Mesenchymal stem cell (in vitro differentiated cells and primary cell): ENCODE measurements around the gene NBDY.

Source experiments
- DNase-seq: peaks from one replicate; pipeline ENCODE4 v3.0.0-alpha.2; 2013
- H2AFZ ChIP-seq: one replicate; pipeline ENCODE4 v1.6.1; 2013; ENCODE audit warnings: low read depth, mild to moderate bottlenecking, control low read depth, inconsistent platforms, low read length, moderate library complexity
- H2AK5ac ChIP-seq: 2 replicates; pipeline ENCODE4 v1.6.1; 2013; ENCODE audit warnings: low read length, moderate library complexity, mild to moderate bottlenecking, inconsistent platforms; ENCODE audit not compliant: severe bottlenecking
- H2BK120ac ChIP-seq: one replicate; pipeline ENCODE4 v1.6.1; 2013; ENCODE audit warnings: low read depth, mild to moderate bottlenecking, inconsistent platforms, low read length, moderate library complexity
- H2BK12ac ChIP-seq, 2 experiments: one replicate each; pipeline ENCODE4 v1.6.1; 2013; ENCODE audit warnings: inconsistent platforms in 2 of 2, low read length in 2 of 2, mild to moderate bottlenecking in 2 of 2, moderate library complexity in 2 of 2, control low read depth in 1 of 2
- H2BK15ac ChIP-seq: one replicate; pipeline ENCODE4 v1.6.1; 2013; ENCODE audit warnings: mild to moderate bottlenecking, low read depth, inconsistent platforms; ENCODE audit not compliant: poor library complexity, severe bottlenecking
- H2BK5ac ChIP-seq: 2 replicates; pipeline ENCODE4 v1.6.1; 2013; ENCODE audit warnings: low read depth, mild to moderate bottlenecking, low read length, control low read depth, inconsistent platforms; ENCODE audit not compliant: poor library complexity, severe bottlenecking
- H3K14ac ChIP-seq, 2 experiments: one replicate each; pipeline ENCODE4 v1.6.1; 2013; ENCODE audit warnings: inconsistent platforms in 2 of 2, low read length in 2 of 2, control low read depth in 1 of 2, mild to moderate bottlenecking in 1 of 2, moderate library complexity in 1 of 2
- H3K18ac ChIP-seq, 2 experiments: one replicate each; pipeline ENCODE4 v1.6.1; 2013; ENCODE audit warnings: inconsistent platforms in 2 of 2, low read length in 2 of 2, control low read depth in 1 of 2, low read depth in 1 of 2, mild to moderate bottlenecking in 1 of 2
- H3K23ac ChIP-seq, 2 experiments: one replicate each; pipeline ENCODE4 v1.6.1; 2013; ENCODE audit warnings: inconsistent platforms in 2 of 2, low read length in 2 of 2, mild to moderate bottlenecking in 2 of 2, moderate library complexity in 2 of 2, control low read depth in 1 of 2
- H3K27ac ChIP-seq: 2 replicates; pipeline ENCODE4 v1.5.1; 2013; ENCODE audit warnings: mild to moderate bottlenecking, moderate library complexity, low read length, control low read depth, inconsistent platforms; ENCODE audit not compliant: poor library complexity, severe bottlenecking
- H3K27me3 ChIP-seq, 2 experiments: 2 replicates each; pipeline versions ENCODE4 v1.6.1 to v1.7.0; 2013; ENCODE audit warnings: low read length in 2 of 2, mild to moderate bottlenecking in 2 of 2, moderate library complexity in 2 of 2, control low read depth in 1 of 2, inconsistent platforms in 1 of 2; ENCODE audit not compliant: control insufficient read depth in 1 of 2, insufficient read depth in 1 of 2
- H3K36me3 ChIP-seq, 2 experiments: 2 replicates each; pipeline versions ENCODE4 v1.6.1 to v1.7.0; 2013; ENCODE audit warnings: low read length in 2 of 2, control low read depth in 1 of 2, inconsistent platforms in 1 of 2, low read depth in 1 of 2, mild to moderate bottlenecking in 1 of 2; ENCODE audit not compliant: insufficient read depth in 2 of 2, control insufficient read depth in 1 of 2
- H3K4ac ChIP-seq, 2 experiments: one replicate each; pipeline ENCODE4 v1.6.1; 2013; ENCODE audit warnings: inconsistent platforms in 2 of 2, low read length in 2 of 2, mild to moderate bottlenecking in 2 of 2, moderate library complexity in 2 of 2, control low read depth in 1 of 2, low read depth in 1 of 2
- H3K4me1 ChIP-seq: 2 replicates; pipeline ENCODE4 v1.6.1; 2013; ENCODE audit warnings: low read depth, low read length, control low read depth; ENCODE audit not compliant: control insufficient read depth, insufficient read depth
- H3K4me2 ChIP-seq: 2 replicates; pipeline ENCODE4 v1.6.1; 2013; ENCODE audit warnings: low read length, mild to moderate bottlenecking, inconsistent platforms; ENCODE audit not compliant: poor library complexity, severe bottlenecking
- H3K4me3 ChIP-seq, 2 experiments: 2 replicates each; pipeline versions ENCODE4 v1.5.1 to v1.7.0; 2013; ENCODE audit warnings: low read length in 2 of 2, mild to moderate bottlenecking in 2 of 2, control low read depth in 1 of 2, low read depth in 1 of 2; ENCODE audit not compliant: insufficient read depth in 1 of 2
- H3K79me1 ChIP-seq: replicated peaks from 2 replicates; pipeline ENCODE4 v1.6.1; 2013; ENCODE audit warnings: mild to moderate bottlenecking, control low read depth, low read length, inconsistent platforms; ENCODE audit not compliant: poor library complexity, severe bottlenecking
- H3K9ac ChIP-seq: 2 replicates; pipeline ENCODE4 v1.7.0; 2013; ENCODE audit warnings: mild to moderate bottlenecking, low read length, moderate library complexity
- H3K9me3 ChIP-seq: 2 replicates; pipeline ENCODE4 v1.7.0; 2013; ENCODE audit warnings: mild to moderate bottlenecking, low read length; ENCODE audit not compliant: control insufficient read depth
- H4K8ac ChIP-seq: one replicate; pipeline ENCODE4 v1.6.1; 2013; ENCODE audit warnings: inconsistent platforms, mild to moderate bottlenecking, low read length, moderate library complexity
- H4K91ac ChIP-seq: one replicate; pipeline ENCODE4 v1.6.1; 2013; ENCODE audit warnings: mild to moderate bottlenecking, low read length, inconsistent platforms
- WGBS: methylation state at CpG from one replicate; pipeline ENCODE4 v1.1.7; 2013; ENCODE audit warnings: mixed read lengths; 5-methylcytosine and 5-hydroxymethylcytosine counted together

The NBDY gene

DNA sequence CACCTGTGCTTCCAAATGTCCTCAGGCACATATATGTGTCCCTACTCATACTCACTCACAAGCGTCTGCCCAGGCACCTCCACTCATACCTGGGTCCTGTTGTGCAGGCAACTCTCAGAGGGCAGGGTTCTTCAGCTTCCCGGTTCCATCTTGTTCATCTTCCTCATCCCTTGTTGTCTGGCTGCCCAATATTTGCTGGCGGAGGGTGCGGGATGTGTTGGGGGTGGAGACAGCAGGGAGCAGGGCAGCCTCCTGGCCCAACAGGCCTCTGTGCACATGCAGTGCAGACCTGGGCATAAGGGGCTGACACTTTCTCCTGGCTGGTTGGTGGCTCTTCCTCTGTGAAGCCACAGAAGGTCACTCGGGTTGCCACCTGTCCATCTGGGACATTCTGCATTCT lies 32.1 kb downstream of the NBDY start:
- Histone ChIP-seq H2BK15ac (no peak overlapping the region), H3K4ac (no peak overlapping the region), H3K9me3 (no peaks in the 10 kb centered on the region), H2AFZ (no peak overlapping the region), H3K4me3 (no peak overlapping the region), H2BK5ac (no peak overlapping the region), H3K79me1 (peaks cover 18% of the 10 kb centered on the region), H2BK120ac (no peak overlapping the region), H3K27ac (no peak overlapping the region), H3K18ac (no peak overlapping the region), H2AK5ac (no peak overlapping the region), H4K91ac (no peak overlapping the region), H3K36me3 (peaks cover 0 to 13% of the 10 kb centered on the region in 2 experiments), H3K27me3 (peaks cover 0 to 32% of the 10 kb centered on the region in 2 experiments), H3K14ac (peak overlapping the region in 1 of 2 experiments; percentile 9), H3K23ac (no peak overlapping the region), H3K9ac (no peak overlapping the region), H4K8ac (no peak overlapping the region), H2BK12ac (no peak overlapping the region), H3K4me1 (peaks cover 4% of the 10 kb centered on the region), H3K4me2 (no peak overlapping the region)
- 91% methylated on average over 4 of the region's 5 CpGs for WGBS
- DNase-seq: no peak

GRCh38 chrX:56762220-56762619 lies 33.2 kb downstream of the NBDY start:
- Histone ChIP-seq H3K18ac (no peak overlapping the region), H2BK120ac (no peak overlapping the region), H3K4me1 (peaks cover 7% of the 10 kb centered on the region), H2AK5ac (no peak overlapping the region), H2AFZ (no peak overlapping the region), H3K4me3 (peak overlapping the region in 1 of 2 experiments; percentile 48), H4K8ac (no peak overlapping the region), H3K9me3 (no peaks in the 10 kb centered on the region), H2BK5ac (no peak overlapping the region), H3K23ac (no peak overlapping the region), H4K91ac (no peak overlapping the region), H3K36me3 (peaks cover 0 to 22% of the 10 kb centered on the region in 2 experiments), H3K4ac (no peak overlapping the region), H3K4me2 (no peak overlapping the region), H2BK12ac (no peak overlapping the region), H2BK15ac (no peak overlapping the region), H3K79me1 (peaks cover 21% of the 10 kb centered on the region), H3K14ac (no peak overlapping the region), H3K27ac (no peak overlapping the region), H3K27me3 (peaks cover 0 to 32% of the 10 kb centered on the region in 2 experiments), H3K9ac (peak overlapping the region; percentile 47)
- 92% methylated on average over 1 of the region's 3 CpGs for WGBS
- DNase-seq: no peak

DNA sequence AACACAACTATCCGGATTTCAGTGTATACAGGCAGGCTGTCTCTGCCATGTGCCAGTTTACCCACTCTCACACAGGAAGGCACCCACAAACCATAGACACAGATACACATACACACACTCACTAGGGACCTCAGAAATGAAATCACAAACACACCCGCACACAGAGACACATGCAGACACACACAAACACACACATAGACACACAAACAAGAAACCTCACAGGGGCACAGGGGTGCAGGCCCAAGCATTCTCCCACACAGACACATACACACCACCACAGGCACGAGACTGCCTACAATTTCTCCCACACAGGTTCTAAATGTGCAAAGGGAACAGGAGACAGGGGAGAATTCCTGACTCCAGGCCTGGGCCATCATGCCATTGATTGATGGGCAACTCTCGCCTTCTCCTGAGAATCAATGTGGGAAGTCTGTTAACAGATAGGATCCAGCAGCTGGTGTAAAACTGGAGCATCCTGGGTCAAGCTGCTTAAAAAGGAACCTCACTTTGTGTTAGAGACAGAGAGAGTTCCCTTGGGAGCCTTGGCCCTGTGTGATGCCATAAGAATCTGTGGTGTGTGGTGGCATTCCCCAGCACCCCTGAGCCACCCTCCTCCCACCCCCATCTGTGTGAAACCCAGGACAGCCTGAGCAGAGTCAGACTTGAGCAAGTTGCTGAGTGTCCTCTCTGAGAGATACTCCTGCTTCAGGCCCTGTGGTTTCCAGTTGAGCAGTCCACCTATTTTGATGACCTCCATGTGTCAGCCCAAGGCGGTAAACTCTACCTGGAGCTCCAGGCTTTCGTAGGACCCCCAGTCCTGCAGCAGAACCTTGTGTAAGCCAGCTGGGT lies 33.9 kb downstream of the NBDY start:
- Histone ChIP-seq H3K4me2 (no peak overlapping the region), H2BK15ac (no peak overlapping the region), H3K23ac (no peak overlapping the region), H2BK120ac (no peak overlapping the region), H2BK12ac (no peak overlapping the region), H3K4ac (no peak overlapping the region), H3K9me3 (no peaks in the 10 kb centered on the region), H3K9ac (peak overlapping the region; percentile 87), H3K27ac (no peak overlapping the region), H2AK5ac (no peak overlapping the region), H3K36me3 (peaks cover 0 to 25% of the 10 kb centered on the region in 2 experiments), H4K8ac (no peak overlapping the region), H3K4me3 (peak overlapping the region in 1 of 2 experiments; percentile 83), H3K4me1 (peaks cover 7% of the 10 kb centered on the region), H2BK5ac (no peak overlapping the region), H3K14ac (no peak overlapping the region), H3K18ac (no peak overlapping the region), H3K79me1 (peaks cover 21% of the 10 kb centered on the region), H4K91ac (no peak overlapping the region), H2AFZ (no peak overlapping the region), H3K27me3 (peaks cover 0 to 28% of the 10 kb centered on the region in 2 experiments)
- DNase-seq: no peak
- 84% methylated on average over 5 of the region's 6 CpGs for WGBS

- Histone ChIP-seq H3K36me3 (peaks cover 0 to 25% of the 10 kb centered on the region in 2 experiments), H3K4me1 (peaks cover 7% of the 10 kb centered on the region), H2BK5ac (no peak overlapping the region), H3K27ac (no peak overlapping the region), H4K8ac (no peak overlapping the region), H3K23ac (no peak overlapping the region), H2BK120ac (no peak overlapping the region), H3K79me1 (peaks cover 18% of the 10 kb centered on the region), H3K27me3 (peaks cover 0 to 24% of the 10 kb centered on the region in 2 experiments), H4K91ac (no peak overlapping the region), H3K4me3 (peak overlapping the region in 1 of 2 experiments; percentile 83), H3K4ac (no peak overlapping the region), H2AFZ (no peak overlapping the region), H3K9ac (peak overlapping the region; percentile 87), H3K14ac (no peak overlapping the region), H2AK5ac (no peak overlapping the region), H3K9me3 (no peaks in the 10 kb centered on the region), H2BK15ac (no peak overlapping the region), H2BK12ac (no peak overlapping the region), H3K4me2 (no peak overlapping the region), H3K18ac (no peak overlapping the region)
- no peak for DNase-seq
- WGBS: 91% methylated on average over 9 of the region's 11 CpGs
Measured at GRCh38 chrX:56763556-56764152, 34.6 kb downstream of the NBDY start.
